Stimulated activated CD8-positive, alpha-beta memory T cell treated with anti-CD3 and anti-CD28 coated beads, Interleukin-7, amount 100 ng/mL, for 1 hour (primary cell): Measurements from ENCODE around the gene SERGEF.

Experiments
- DNase-seq, 2 donors: peaks; one replicate each; pipeline ENCODE4 v3.0.0-alpha.2; 2020; ENCODE audit warnings: low read depth in 2 of 2

Gene SERGEF

DNA sequence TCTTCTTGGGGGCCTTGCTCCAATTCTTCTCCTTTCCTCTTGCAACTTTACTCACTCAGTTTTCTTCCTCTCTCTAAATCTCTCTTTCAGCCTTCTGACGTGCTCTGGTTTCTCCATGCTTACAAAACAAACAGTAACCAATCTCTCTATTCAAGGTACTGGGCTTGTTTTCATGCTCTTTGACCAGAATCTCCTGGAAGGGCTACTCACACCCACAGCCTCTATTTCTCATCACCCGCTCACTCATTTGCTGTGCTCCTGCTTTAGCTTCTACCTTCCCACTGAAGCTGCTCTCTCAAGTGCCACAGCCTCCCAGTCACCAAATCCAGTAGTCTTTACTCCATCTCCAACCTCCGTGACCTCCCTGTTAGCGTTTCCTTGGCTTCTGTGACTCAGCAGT, 60.4 kb downstream of the SERGEF start:
- no peak for DNase-seq

DNA sequence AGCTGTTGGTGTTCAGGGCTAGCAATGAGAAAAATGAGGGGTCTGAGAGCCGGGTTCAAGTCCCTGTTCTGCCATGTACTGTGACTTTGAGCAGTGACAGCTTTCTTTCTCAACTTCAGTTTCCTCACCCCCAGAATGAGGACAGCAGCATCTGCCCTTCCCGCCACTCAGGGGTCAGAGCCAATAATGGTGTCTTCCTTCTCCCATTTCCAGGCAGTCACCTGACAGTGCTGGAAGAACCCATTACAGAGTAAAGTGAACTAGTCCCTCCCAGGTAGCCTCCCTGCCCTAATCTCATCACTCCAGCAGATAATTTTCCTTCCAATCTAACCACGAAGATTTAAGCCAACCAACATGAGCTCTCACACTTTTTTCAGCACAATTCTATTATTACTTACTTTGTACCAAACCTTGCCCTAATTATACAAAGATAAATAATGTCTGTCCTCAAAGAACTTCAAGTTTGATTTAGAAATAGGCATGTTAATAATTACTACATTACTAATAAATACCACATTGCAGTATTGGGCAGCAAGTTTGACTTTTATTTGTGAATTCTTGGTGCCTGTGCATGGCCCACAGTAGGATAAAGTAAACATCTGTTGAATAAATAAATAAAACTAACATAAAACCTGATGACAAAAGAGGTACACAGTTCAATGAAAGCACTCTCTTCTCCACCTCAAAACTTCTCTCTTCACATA, 61.0 kb downstream of the SERGEF start:
- DNase-seq = no peak

DNA sequence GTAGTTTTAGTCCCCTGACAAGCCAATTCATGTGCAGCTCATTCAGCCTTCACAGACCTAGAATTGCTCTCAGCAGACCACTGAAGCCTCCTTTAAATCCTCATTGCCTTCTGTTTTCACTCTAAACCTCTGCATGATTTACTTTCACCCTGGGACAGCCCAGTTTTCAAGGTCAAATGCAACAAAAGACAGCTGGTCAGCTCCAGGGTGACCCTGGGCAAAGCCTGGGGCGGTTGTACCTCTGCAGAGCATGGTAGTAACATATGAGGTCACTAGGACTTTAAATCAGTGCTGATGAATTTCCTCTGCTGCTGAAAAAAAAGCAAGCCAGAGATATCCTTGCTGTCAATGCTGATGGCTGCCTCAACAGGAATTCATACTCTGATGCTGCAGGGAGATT, 62.2 kb downstream of the SERGEF start:
- DNase-seq = no peak

DNA sequence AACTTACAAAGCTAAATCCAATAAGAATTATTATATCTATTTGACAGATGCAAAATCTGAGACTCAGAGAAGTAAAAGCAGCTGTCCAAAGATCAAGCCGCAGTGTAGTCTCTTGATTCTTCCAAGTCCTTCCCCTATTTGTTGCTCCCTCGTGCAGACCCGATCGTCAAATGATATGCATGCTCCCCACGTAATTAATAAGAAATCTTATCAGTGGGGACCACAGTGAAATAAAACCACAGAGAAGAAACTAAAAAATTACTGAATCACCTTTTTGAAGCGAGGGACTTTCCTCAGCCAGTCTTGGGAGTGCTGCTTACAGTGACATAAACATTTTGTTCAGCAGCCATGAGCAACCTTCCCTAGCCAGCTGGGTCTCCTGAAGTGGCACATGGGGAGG, 64.6 kb downstream of the SERGEF start:
- no peak for DNase-seq

DNA sequence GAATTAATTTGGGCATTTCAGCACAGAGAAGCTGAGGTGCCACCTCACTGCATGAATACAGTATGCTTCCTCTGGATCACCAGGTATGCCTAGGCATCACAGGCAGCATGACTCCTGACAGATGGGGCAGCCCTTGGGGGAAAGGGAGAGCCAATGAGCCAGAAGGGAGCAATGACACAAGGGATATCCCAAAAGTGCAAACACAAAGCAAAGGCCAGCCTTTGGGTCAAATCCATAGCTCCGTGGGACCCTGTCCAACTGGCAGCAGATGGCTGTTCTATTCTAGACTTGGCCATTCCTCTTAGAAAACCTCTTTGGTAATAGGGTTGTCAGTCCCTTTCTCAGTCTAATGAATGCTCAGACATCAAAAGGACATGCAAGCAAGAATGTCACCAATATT, 73.3 kb downstream of the SERGEF start:
- no peak for DNase-seq

DNA sequence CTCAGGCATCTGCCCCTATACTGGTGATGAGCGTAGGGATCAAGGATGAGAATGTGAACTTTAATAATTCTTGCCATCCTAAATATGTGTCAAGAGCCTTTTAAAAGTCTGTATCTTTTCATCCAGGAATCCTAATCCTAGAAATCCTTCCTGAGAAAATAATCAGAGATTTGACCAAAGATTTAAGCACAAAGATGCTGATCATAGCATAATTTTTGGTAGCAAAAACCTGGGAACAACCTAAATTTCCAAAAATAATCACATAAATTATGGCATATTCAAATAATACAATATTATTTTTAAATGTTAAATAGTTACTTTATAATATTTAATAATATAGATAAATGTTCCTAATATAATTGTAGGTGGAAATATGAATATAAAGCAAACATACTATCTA, 76.1 kb downstream of the SERGEF start:
- DNase-seq = no peak

DNA sequence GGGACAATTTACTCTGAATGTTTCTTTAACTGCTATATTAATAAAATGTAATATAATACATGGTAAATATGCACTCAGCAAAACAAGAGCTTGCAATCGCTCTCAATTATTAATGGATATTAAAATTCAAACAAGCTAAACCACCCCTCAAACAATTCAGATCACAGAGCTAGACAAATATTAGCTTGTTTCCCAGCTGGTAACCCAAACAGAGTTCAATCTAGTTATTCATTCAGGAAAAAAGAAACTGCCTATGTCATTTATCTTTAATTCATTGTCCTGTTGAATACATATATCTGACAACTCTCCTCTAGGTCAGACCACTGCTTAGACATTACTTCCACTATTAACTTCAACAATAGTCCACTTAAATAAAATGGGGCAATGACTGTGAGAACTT, 78.7 kb downstream of the SERGEF start:
- no peak for DNase-seq

DNA sequence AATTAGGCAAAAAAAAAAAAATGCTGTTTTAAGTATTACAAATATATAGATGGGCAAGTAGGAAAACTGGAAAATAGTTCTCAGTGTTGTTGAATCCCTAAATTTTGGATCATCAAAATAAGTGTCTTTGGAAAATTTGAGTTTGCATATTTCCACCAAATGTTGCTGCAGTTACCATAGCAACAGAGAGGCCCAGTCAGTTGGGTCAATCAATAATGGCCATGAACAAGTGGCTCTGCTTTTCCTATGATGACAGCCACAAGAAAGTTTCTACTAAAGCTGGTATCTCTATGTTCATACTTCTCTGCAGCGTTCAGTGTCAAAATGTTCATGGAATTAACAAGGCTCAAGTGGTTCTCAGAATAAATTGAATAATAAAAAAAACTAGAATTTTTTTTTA, 79.1 kb downstream of the SERGEF start:
- DNase-seq = no peak

DNA sequence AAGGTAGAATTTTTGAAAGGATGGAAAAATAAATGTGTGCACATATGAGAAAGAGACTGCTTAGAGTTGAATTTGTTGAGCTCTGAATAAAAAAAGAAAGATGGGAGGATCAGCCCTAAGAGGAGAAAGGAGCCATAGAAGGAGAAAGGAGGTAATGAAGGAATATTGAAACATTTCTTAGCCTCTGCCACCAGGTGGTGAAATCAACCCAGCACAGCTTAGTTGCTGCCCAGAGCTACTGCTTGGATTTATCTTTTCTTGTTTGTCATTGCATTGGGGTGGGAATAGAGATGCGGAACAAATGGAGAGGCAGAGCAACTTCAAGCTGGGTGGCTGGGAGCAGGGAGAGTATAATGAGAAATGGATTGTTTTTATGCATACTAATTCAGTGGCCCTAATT, 80.4 kb downstream of the SERGEF start:
- no peak for DNase-seq

DNA sequence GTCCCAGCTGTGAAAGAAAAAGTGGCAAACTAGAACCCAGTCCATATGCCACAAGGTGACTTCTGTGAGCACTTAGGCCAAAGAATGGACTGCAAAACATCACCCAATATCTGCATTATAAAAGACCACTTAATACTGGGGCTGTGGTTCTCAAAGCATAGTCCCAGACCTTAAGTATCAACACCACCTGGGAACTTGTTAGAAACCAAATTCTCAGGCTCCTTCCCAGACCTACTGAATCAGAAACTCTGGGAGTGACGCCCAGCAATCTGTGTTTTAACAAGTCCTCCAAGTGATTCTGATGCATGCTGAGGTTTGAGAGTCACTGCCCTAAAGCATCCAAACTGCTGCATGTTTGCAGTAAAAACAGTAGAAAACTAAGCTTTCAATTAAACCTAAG, 81.3 kb downstream of the SERGEF start:
- no peak for DNase-seq

DNA sequence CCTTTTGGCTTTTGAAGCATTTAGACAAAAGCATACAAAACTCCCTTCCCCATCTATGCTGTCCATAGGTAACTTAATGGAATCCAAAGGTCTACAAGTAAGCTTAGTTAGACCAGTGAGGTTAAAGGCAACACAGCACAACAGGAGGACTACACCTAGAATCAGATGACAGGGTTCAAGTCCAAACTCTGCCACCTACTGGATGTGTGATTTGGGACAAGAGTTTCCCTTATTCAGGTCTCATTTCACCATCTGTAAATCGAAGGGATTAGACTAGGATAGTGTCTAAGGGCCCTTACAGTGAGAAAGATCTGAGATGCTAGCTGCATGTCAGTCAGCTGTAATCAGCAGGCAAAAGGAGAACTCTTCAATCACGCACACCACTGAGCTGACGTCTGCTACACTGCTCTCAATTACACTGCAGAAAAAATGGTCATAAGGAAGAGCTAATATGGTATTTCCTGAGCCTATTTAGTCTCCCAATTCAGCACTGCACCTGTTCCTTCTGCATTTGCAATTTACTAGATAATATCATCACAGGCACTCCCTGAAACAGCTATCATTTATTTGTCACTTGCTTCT, 82.2 kb downstream of the SERGEF start:
- no peak for DNase-seq

DNA sequence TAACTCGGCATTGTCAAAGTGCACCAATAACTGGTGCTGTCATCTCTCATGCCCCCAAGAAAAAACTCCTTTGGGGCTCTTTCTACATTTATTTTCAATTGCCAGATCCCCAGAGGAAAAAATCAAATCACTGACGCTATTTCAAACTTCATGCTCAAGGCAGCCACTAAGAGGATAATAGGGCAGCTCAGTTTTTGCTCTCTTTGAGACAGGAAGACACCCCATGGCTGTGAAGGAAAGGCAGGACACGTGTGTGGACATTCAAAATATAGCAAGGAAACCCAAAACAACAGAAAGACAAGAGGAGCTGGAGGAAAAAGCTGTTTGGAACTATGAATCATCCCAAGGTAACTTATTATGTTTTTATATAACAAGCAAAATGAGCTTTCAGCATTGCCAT, 83.7 kb downstream of the SERGEF start:
- no peak for DNase-seq

DNA sequence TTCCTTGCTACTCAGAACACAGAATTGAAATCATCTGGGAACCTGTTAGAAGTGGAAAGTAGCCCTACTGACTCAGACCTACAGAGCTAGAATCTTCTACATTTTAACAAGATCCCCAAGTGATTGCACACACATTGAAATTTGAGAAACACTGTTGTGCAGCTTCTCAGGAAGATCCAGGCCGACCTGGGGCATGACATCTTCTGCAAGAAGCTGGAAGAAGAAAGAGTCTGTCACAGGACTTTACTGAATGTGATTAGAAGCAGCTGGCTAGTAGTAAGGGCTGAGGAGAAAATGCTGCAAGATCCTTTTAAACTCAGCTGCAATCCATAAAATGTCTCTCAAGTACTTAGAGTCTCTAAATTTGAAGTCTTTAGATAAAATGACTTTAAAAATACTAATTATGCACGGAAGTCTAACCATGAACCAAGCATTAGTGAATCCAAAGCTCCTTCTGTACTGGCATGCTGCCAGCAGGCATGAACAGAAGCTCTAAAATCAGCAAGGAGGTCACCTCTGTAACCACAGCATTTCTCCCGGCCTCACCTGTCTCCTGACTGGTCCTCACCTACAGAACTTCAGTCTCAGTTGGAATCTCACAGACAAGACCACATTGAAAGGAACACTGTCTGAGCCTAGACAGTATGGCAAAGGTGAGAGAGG, 85.0 kb downstream of the SERGEF start:
- DNase-seq = no peak

DNA sequence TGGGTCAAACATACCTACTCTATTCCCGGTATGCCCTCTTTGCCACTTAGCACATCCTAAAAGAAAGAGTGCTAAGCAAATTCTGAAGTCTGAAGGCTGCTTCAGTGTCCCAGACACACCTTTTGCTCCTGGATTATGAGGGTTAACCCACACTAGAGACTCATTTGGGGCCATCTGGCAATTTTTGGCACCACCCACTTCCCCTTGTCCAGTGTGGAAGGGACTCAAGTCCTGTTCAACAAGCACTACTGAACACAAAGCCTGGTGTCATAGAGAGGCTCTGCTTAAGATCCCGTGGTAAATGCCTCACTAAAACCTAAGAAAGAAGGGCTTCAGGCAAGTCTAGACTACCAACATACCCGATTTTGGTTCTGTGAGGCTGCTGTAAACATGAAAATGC, 85.8 kb downstream of the SERGEF start:
- DNase-seq = no peak

DNA sequence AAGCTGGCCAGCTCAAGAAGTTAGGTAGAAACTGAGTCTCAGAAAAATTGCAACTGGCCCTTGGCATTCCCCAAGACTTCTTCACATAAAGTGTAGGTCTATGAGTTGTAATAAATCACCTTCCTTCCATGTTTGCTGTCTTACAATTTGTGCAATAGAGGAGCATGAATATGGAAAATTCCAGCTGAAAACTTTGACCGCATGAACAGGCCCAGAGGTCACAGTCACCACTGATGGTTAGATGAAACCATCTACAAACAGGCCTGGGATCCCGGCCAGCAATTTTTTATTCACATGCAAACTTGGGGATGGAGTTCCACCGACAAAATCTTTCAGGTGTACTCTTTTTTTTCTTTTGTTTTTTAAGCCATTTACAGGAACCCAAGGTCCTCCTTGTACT, 88.1 kb downstream of the SERGEF start:
- no peak for DNase-seq

DNA sequence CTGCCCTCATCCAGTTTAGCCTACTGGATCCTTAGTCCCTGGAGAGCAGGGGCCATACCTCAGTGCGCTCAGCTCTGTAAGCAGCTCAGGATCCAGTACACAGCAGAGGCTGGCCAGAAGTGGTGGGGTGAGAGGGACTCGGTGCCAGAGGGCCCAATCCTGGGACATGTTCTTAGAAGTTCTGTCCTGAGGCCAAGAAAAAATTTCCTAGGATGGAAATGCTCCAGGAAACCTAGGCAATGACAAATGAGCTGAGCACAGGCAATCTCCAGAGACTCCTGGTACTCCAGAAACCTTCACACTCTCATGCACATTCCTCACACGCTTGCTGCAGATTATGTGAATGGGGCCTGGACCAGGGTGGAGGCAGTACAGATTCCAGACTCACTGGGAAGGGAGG, 89.6 kb downstream of the SERGEF start:
- DNase-seq = no peak

DNA sequence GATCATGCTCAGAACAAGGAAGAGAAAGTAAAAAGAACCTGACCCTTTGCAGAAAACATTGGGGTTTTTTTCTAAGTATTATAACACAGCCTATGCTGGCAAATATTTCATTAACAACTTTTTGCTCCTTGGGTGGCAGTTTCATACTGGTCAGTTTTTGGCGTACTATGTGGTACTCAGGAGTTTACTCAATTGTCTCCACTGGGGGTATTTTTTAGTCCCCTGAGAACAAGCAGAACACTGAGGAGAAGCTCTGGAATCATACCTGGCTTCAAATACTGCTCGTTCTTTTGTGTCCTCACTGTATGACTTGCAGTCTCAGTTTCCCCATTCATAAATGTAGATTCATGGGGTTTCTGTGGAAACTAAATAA, 90.4 kb downstream of the SERGEF start:
- DNase-seq = no peak

DNA sequence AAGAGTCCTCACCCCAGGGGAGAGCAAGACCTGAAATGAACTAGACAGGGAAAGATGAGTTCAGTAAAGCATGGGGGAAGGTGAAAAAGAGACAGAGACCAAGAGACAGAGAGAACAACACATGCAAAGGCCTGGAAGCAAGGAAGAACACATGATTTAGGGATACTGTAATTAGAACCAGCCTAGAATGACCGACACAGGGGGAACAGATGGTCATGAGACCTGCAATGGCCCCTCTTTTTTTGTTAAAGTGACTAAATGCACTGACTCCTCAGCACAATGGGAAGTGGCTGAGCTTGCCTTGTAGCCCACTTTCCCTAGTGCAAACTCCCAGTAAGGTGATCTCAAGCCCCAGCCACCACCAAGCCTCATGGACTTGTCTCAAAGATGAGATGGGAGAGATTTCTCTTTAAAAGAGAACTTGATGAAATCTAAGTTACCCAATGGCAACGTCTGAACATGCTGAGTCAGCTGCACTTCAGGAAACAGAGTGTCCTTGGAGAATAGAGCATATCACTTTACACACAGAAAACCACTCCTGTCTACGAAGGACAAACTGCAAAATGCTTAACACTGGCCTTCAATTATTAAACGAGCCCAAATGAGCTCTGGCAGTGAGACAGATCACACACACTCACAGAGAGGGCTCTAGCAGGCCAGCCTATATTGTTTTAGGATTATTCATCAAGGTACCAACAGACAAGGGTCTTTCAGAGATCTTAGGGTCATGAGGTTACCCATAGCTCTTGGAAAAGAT, 91.0 kb downstream of the SERGEF start:
- no peak for DNase-seq

DNA sequence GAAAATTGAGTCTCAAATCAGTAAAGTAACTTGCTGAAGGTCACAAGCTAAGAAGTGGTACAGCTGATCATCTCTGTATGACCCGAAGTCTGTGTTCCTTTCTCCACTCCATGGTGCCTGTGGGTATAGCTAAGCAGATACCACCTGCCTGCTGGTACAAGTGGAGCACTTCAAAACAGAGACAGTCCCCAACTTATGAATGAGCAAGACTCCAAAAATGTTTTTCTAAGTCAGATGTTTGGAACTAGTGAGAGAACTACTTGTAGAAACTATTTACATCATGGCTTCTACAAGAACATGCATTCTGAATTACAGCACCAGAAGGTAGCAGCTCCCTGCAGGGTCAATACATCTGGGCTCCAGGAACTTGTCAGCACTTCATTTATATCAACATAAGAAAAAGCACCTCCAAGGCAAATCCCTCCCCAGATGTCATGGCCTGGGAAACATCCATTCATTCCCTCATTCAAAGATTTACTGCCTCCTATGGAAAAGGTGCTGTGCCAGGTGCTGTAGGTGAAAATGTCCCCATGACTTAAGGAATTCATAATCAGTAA, 94.7 kb downstream of the SERGEF start:
- DNase-seq = no peak

DNA sequence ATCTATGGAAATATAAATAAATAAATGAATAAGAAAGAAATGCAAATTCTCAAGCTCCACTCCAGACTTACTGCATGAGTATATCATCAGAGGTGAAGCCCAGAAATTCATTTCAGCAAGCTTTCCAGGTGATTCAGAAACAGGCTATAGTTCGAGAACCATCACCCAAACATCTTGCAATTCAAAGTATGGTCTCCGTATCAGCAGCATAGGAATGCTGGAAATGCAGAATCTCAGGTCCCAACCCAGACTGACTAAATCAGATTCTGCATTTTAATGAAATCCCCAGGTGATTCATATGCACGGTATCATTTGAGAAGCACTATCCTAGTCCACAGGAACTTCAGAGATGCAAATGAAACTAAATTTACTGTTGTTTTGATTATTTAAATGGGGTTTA, 95.3 kb downstream of the SERGEF start:
- DNase-seq = no peak

DNA sequence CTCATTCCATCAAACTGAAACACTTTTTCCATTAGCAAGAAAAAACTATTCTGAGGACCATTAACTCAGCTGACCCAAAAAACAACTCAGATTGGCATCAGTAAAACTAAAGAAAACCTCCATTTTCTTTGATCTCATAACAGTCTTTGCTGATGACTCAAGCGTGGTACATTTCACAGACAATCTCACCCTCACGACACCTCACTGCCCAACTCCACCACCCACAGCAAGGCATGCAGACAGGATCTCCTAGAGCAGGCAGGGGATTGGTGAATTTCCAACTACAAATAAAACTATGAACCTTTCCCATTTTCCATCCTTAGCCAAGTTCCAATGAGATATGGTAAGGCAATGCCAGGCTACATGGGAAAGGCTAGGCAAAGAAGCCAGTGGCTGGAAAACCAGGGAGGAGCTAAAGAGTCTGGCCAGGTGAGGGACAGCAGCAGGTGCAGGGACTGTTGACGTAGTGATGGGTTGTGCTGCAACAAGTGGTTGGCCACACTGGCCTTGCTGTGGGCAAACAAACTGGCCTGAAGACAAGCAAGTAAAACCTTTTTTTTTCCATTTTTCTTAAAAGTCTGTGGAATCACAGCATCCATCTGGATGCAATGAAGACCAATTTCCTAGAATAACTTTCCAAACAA, 97.2 kb downstream of the SERGEF start:
- DNase-seq = no peak

DNA sequence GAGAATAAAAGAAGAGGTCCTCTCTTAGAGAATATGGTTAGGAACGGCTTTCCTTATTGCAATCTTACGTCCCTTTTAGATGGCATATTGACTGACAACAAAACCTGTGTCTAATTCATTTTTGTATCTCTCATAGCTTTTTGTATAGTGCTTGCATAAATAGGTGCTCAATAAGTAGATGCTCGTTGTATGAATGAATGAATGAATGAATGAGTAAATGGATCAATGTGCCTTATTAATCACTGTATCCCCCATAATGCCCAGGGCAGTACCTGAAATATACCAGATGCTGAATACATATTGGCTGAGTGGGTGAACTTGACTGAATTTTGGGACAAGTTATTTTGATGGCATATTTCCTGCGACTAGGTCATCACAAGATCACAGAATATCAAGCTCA, 97.9 kb downstream of the SERGEF start:
- no peak for DNase-seq
